A549 (cell line): ENCODE results near the gene TOMM40. TPM values are rescaled to one million over a fixed set of nuclear protein-coding genes. Genes with fewer than 3 reads are reported as not detected.
A peak's percentile ranks its signal among the peaks of the same experiment; 100 is the strongest.

ENCODE experiments used
- ATAC-seq, 2 experiments: fragments of 200-7000 bp in 1 of 2; fragments of >200 bp in 1 of 2; cut with Nextera tagmentation in 1 of 2; cut with Tn5 transposase in 1 of 2; 3 replicates each; pipeline versions ENCODE4 v1.8.0 to v1.9.1; 2018 to 2020; ENCODE audit warnings: mild to moderate bottlenecking in 1 of 2, moderate library complexity in 1 of 2
- CTCF ChIA-PET: fragments of 300-600 bp; sonication (Branson Sonifier 250); formaldehyde crosslinking; extraction: SDS; loops from one replicate; lab custom pipeline; 2021; ENCODE audit warnings: antibody characterized with exemption, inconsistent platforms; lab: Yijun Ruan, JAX
- POLR2A ChIA-PET: fragments of 350-600 bp; formaldehyde crosslinking; extraction: SDS; loops from one replicate; lab custom pipeline; 2021; ENCODE audit warnings: antibody characterized with exemption, inconsistent platforms; lab: Yijun Ruan, JAX
- DNase-seq, 2 experiments: peaks; one replicate each; pipeline versions ENCODE4 v3.0.0 to v3.0.0-alpha.2; 2011 to 2016; ENCODE audit warnings: low read depth in 1 of 2, low spot score in 1 of 2
- FAIRE-seq: peaks from 2 replicates; lab custom pipeline; 2011; peaks lifted over from hg19 to GRCh38; lab: Jason Lieb, UNC
- H3K27ac ChIP-seq, 2 experiments: fragments of >200 bp; sonication (Bioruptor Twin); formaldehyde crosslinking; 3 replicates each; pipeline ENCODE4 v1.5.1; 2016 to 2017
- H3K4me1 ChIP-seq: fragments of >200 bp; sonication (Bioruptor Twin); formaldehyde crosslinking; 3 replicates; pipeline ENCODE4 v1.6.1; 2016
- H3K4me2 ChIP-seq: fragments of >200 bp; sonication (Bioruptor Twin); formaldehyde crosslinking; 3 replicates; pipeline ENCODE4 v1.6.1; 2016
- H3K4me3 ChIP-seq: fragments of >200 bp; sonication (Bioruptor Twin); formaldehyde crosslinking; 3 replicates; pipeline ENCODE4 v1.5.1; 2016
- H3K9me3 ChIP-seq: fragments of >200 bp; sonication (Bioruptor Twin); formaldehyde crosslinking; 3 replicates; pipeline ENCODE4 v1.6.1; 2016
- BHLHE40 ChIP-seq: IDR thresholded peaks from 2 replicates; pipeline ENCODE4 v1.6.1; 2012; ENCODE audit warnings: low read depth, low read length, inconsistent platforms
- CBX2 ChIP-seq: fragments of 200-600 bp; sonication (generic); IDR thresholded peaks from 2 replicates; pipeline ENCODE4 v1.6.1; 2016; ENCODE audit warnings: low read depth, mild to moderate bottlenecking, borderline replicate concordance
- CBX8 ChIP-seq: fragments of 200-600 bp; sonication (generic); IDR thresholded peaks from 2 replicates; pipeline ENCODE4 v1.6.1; 2016
- CHD2 ChIP-seq: fragments of 150-350 bp; IDR thresholded peaks from 2 replicates; pipeline ENCODE4 v1.6.1; 2014; ENCODE audit warnings: low read length; ENCODE audit not compliant: partially characterized antibody
- GATA3 ChIP-seq: IDR thresholded peaks from 2 replicates; pipeline ENCODE4 v1.6.1; 2012; ENCODE audit warnings: borderline replicate concordance
- HDAC2 ChIP-seq: fragments of 200-600 bp; sonication (generic); IDR thresholded peaks from 2 replicates; pipeline ENCODE4 v1.6.1; 2016
- HMGXB4 ChIP-seq: fragments of 250-450 bp; sonication (Bioruptor Pico); IDR thresholded peaks from 2 replicates; pipeline ENCODE4 v1.5.0; 2021; ENCODE audit warnings: mild to moderate bottlenecking, moderate library complexity, borderline replicate concordance
- JUN ChIP-seq, 2 experiments: fragments of >200 bp; sonication (Bioruptor Twin); formaldehyde crosslinking; IDR thresholded peaks; 2 replicates in 1 of 2; 3 replicates in 1 of 2; pipeline ENCODE4 v1.6.1; 2016 to 2017
- KDM1A ChIP-seq: fragments of 200-600 bp; sonication (generic); IDR thresholded peaks from 2 replicates; pipeline ENCODE4 v1.6.1; 2016; ENCODE audit warnings: low read depth, mild to moderate bottlenecking
- MAFK ChIP-seq: fragments of 450-650 bp; IDR thresholded peaks from 2 replicates; pipeline ENCODE4 v1.6.1; 2014; ENCODE audit not compliant: partially characterized antibody
- MYC ChIP-seq: IDR thresholded peaks from 2 replicates; pipeline ENCODE4 v1.6.1; 2012; ENCODE audit warnings: mild to moderate bottlenecking, inconsistent platforms, low read length, improper control_type of control experiment, borderline replicate concordance
- PHF8 ChIP-seq: fragments of 200-600 bp; sonication (generic); IDR thresholded peaks from 2 replicates; pipeline ENCODE4 v1.6.1; 2016; ENCODE audit warnings: low read depth, mild to moderate bottlenecking, antibody characterized with exemption, moderate library complexity, borderline replicate concordance
- POLR2AphosphoS2 ChIP-seq: conservative IDR thresholded peaks from 2 replicates; pipeline ENCODE4 v1.6.1; 2012; ENCODE audit warnings: low read length, improper control_type of control experiment, inconsistent platforms
- RARB ChIP-seq: fragments of 250-450 bp; sonication (Bioruptor Pico); IDR thresholded peaks from 2 replicates; pipeline ENCODE4 v1.8.0; 2021; ENCODE audit warnings: mild to moderate bottlenecking, moderate library complexity
- RCOR1 ChIP-seq: fragments of 150-350 bp; IDR thresholded peaks from 2 replicates; pipeline ENCODE4 v1.6.1; 2014; ENCODE audit warnings: antibody characterized with exemption, low read length, low read depth
- REST ChIP-seq: fragments of 200-600 bp; sonication (generic); IDR thresholded peaks from 2 replicates; pipeline ENCODE4 v1.6.1; 2016; ENCODE audit warnings: antibody characterized with exemption, mild to moderate bottlenecking, moderate library complexity
- RNF2 ChIP-seq: fragments of 200-600 bp; sonication (generic); IDR thresholded peaks from 2 replicates; pipeline ENCODE4 v1.6.1; 2016; ENCODE audit warnings: low read depth, mild to moderate bottlenecking, antibody characterized with exemption, moderate library complexity, borderline replicate concordance
- ZSCAN20 ChIP-seq: fragments of 250-450 bp; sonication (Bioruptor Pico); IDR thresholded peaks from 2 replicates; pipeline ENCODE4 v1.8.0; 2022; ENCODE audit warnings: mild to moderate bottlenecking, moderate library complexity
- WGBS: methylation state at CpG from one replicate; pipeline ENCODE4 v1.1.6; 2017; ENCODE audit errors: missing lambda C conversion rate; 5-methylcytosine and 5-hydroxymethylcytosine counted together
- polyA plus RNA-seq, 4 experiments: library from polyadenylated mRNA; depleted of rRNA in 3 of 4; stranded (reverse); fragments of >200 nt; fragmentation: RNase III in 1 of 4; extraction: RNeasy Plus Mini Kit Qiagen cat#74134 plus additional on column Dnase treatment in 1 of 4; gene quantifications; 2 replicates in 3 of 4; 3 replicates in 1 of 4; pipeline ENCODE4 v1.2.3, GENCODE V29; 2011 to 2017

Gene TOMM40
- polyA plus RNA-seq, 2 of the 4 experiments (the other 2 are of a cell fraction): 92.7 to 180 TPM

DNA sequence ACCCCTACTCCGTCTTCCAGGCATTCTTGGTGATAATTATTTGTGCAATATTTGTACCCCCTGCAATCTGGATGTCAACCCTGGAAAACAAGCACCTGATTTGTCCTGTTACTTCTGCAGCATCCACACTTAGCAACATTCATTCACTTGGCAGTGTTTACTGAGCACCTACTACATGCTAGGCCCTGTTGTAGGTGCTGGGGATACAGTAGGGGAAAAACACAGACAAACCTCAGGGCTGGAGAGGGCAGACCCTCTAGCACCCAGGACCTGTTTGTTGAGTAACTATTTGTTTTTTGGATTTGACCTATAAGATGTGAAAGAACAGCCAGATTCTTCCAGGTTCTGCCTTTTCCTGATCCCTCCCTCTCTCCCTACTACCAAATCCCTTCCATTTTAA, 35.4 kb upstream of the TOMM40 start:
- 90% methylated on average over 1 of the region's 1 CpG for WGBS
- ATAC-seq (no peak), DNase-seq (no peak), FAIRE-seq (no peak)
- Histone ChIP-seq H3K9me3 (no peaks in the 10 kb centered on the region), H3K4me2 (no peak overlapping the region), H3K27ac (no peak overlapping the region), H3K4me1 (peaks cover 3% of the 10 kb centered on the region; the same call in 1 of the 3 replicates), H3K4me3 (no peak overlapping the region)
- CTCF ChIA-PET: interaction anchor here (1.2 kb wide), 1 partner anchor 10 kb away, joined by 3 read pairs; the partner anchor contains the start of gene NECTIN2
- POLR2A ChIA-PET: no interaction called here
- no peak for TF ChIP-seq RCOR1
- no peak for TF ChIP-seq CBX8
- no peak for TF ChIP-seq RARB (CRISPR knock-in tag)
- TF ChIP-seq HDAC2: no peak
- no peak for TF ChIP-seq JUN (IDR thresholded peaks at IDR 0.05)
- no peak for TF ChIP-seq GATA3
- TF ChIP-seq ZSCAN20 (CRISPR knock-in tag): no peak
- TF ChIP-seq HMGXB4 (CRISPR knock-in tag): no peak
- TF ChIP-seq PHF8: no peak
- TF ChIP-seq CBX2: no peak
- no peak for TF ChIP-seq CHD2

DNA sequence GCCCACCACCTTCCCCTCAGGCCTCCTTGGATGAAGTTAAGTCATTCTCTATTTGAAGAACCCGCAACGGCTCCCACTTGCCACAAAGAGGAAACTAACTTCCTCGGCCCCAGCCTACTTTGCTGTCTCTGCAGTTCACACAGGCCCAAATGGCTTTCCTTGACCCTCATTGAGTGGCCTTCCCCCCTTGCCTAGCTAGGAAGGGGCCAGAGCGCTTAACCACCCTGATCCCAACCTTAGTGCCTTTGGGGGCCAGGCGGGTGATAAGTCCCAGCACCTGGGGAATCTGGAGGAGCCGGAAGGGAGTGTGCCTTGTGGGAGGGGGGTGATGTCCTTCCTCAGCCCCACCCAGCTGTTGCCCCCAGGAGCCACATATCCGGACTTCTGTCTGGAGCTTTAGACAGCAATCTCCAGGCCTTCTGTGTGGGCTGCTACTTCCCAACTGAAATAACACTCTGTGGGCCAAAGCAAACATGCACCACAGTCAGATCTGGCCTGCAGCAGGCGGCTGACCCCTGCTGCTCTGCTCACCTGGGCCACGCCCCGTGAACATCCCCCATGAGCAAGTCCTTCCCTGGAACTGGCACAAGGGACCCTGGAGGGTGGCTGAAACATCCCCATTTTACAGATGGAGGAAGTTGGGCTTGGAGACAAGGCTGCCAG, 34.5 kb upstream of the TOMM40 start:
- H3K4me3 ChIP-seq: no peak overlapping the region
- no peak for FAIRE-seq
- peak; percentile 18 to 25; a peak in 2 of 6 replicates for ATAC-seq
- 80% methylated on average over 10 of the region's 10 CpGs for WGBS
- POLR2A ChIA-PET: no interaction called here
- H3K9me3 ChIP-seq: no peaks in the 10 kb centered on the region
- H3K4me1 ChIP-seq: peaks cover 3% of the 10 kb centered on the region; the same call in 1 of the 3 replicates
- H3K4me2 ChIP-seq: no peak overlapping the region
- CTCF ChIA-PET: interaction anchor here (0.6 to 2.4 kb wide), 7 partner anchors 9 to 101 kb away, joined by 3 to 7 read pairs (median 3); no protein-coding TSS in a partner anchor
- no peak overlapping the region for H3K27ac ChIP-seq
- no peak for TF ChIP-seq MYC
- no peak for TF ChIP-seq REST
- no peak for TF ChIP-seq KDM1A
- no peak for TF ChIP-seq MAFK
- no peak for TF ChIP-seq POLR2AphosphoS2
- no peak for TF ChIP-seq HMGXB4 (CRISPR knock-in tag)
- TF ChIP-seq RNF2: no peak
- TF ChIP-seq HDAC2: no peak
- no peak for TF ChIP-seq BHLHE40
- TF ChIP-seq RARB (CRISPR knock-in tag): no peak
- DNase-seq: no peak
